Renal cortex interstitium (tissue), 15 donors: ENCODE data around the gene H2AZ2. TPM values are rescaled to one million over a fixed set of nuclear protein-coding genes. Genes with fewer than 3 reads are reported as not detected.

Experiments used
- DNase-seq, 11 donors: peaks; one replicate each; pipeline ENCODE4 v3.0.0-alpha.2; 2013; ENCODE audit warnings: low read depth in 9 of 11, low spot score in 4 of 11; ENCODE audit errors: extremely low read depth in 1 of 11
- long read RNA-seq, 16 experiments: transcript quantifications; one replicate each; lab custom pipeline, GENCODE V29; 2026
- polyA plus RNA-seq, 3 donors: library from polyadenylated mRNA; unstranded; fragments of 120-200 nt; gene quantifications; one replicate each; pipeline ENCODE4 v1.2.1, GENCODE V29; 2013; ENCODE audit not compliant: insufficient read length in 3 of 3

The H2AZ2 gene
- 100 to 1,000 TPM; 221 to 277 (median 254) TPM for polyA plus RNA-seq
- long read RNA-seq, donor 1, transcript H2AFV-202 (5 exons, 752 nt), result major isoform, 44 of 98 reads
- long read RNA-seq, donor 1, partial matches to known transcripts, result 45 of 98 reads
- long read RNA-seq, donor 1, other reads (novel, unspliced or antisense), result 0 of 98 reads
- long read RNA-seq, donor 2, transcript H2AFV-202 (5 exons, 752 nt), result major isoform, 52 of 93 reads
- long read RNA-seq, donor 2, partial matches to known transcripts, result 33 of 93 reads
- long read RNA-seq, donor 2, other reads (novel, unspliced or antisense), result 0 of 93 reads
- long read RNA-seq, donor 3, transcript H2AFV-202 (5 exons, 752 nt), result major isoform, 79 of 117 reads
- long read RNA-seq, donor 3, partial matches to known transcripts, result 28 of 117 reads
- long read RNA-seq, donor 3, other reads (novel, unspliced or antisense), result 0 of 117 reads
- long read RNA-seq, donor 4, transcript H2AFV-207 (4 exons, 1,041 nt), result minor isoform, 8 of 58 reads
- long read RNA-seq, donor 4, transcript H2AFV-202 (5 exons, 752 nt), result major isoform, 35 of 58 reads
- long read RNA-seq, donor 4, partial matches to known transcripts, result 6 of 58 reads
- long read RNA-seq, donor 4, other reads (novel, unspliced or antisense), result 0 of 58 reads
- long read RNA-seq, donor 5, result 0 reads
- long read RNA-seq, donor 6, transcript H2AFV-207 (4 exons, 1,041 nt), result minor isoform, 6 of 153 reads
- long read RNA-seq, donor 6, transcript H2AFV-202 (5 exons, 752 nt), result major isoform, 61 of 153 reads
- long read RNA-seq, donor 6, partial matches to known transcripts, result 80 of 153 reads
- long read RNA-seq, donor 6, other reads (novel, unspliced or antisense), result 0 of 153 reads
- long read RNA-seq, donor 7, transcript H2AFV-204 (4 exons, 687 nt), result minor isoform, 5 of 139 reads
- long read RNA-seq, donor 7, transcript H2AFV-202 (5 exons, 752 nt), result major isoform, 76 of 139 reads
- long read RNA-seq, donor 7, partial matches to known transcripts, result 46 of 139 reads
- long read RNA-seq, donor 7, other reads (novel, unspliced or antisense), result 5 of 139 reads
- long read RNA-seq, donor 8, result 0 reads
- long read RNA-seq, donor 9, transcript H2AFV-202 (5 exons, 752 nt), result major isoform, 65 of 97 reads
- long read RNA-seq, donor 9, partial matches to known transcripts, result 30 of 97 reads
- long read RNA-seq, donor 9, other reads (novel, unspliced or antisense), result 0 of 97 reads
- long read RNA-seq, donor 10, transcript H2AFV-202 (5 exons, 752 nt), result major isoform, 58 of 113 reads
- long read RNA-seq, donor 10, partial matches to known transcripts, result 42 of 113 reads
- long read RNA-seq, donor 10, other reads (novel, unspliced or antisense), result 0 of 113 reads
- long read RNA-seq, donor 11, transcript H2AFV-202 (5 exons, 752 nt), result major isoform, 33 of 55 reads
- long read RNA-seq, donor 11, partial matches to known transcripts, result 15 of 55 reads
- long read RNA-seq, donor 11, other reads (novel, unspliced or antisense), result 0 of 55 reads
- long read RNA-seq, donor 12, transcript H2AFV-202 (5 exons, 752 nt), result major isoform, 26 of 65 reads
- long read RNA-seq, donor 12, partial matches to known transcripts, result 34 of 65 reads
- long read RNA-seq, donor 12, other reads (novel, unspliced or antisense), result 0 of 65 reads
- long read RNA-seq, donor 13, result 0 reads
- long read RNA-seq, donor 14, transcript H2AFV-204 (4 exons, 687 nt), result minor isoform, 6 of 94 reads
- long read RNA-seq, donor 14, transcript H2AFV-202 (5 exons, 752 nt), result major isoform, 58 of 94 reads
- long read RNA-seq, donor 14, partial matches to known transcripts, result 22 of 94 reads
- long read RNA-seq, donor 14, other reads (novel, unspliced or antisense), result 0 of 94 reads
- long read RNA-seq, donor 15, transcript H2AFV-202 (5 exons, 752 nt), result major isoform, 29 of 40 reads
- long read RNA-seq, donor 15, partial matches to known transcripts, result 5 of 40 reads
- long read RNA-seq, donor 15, other reads (novel, unspliced or antisense), result 0 of 40 reads
- long read RNA-seq, donor 16, transcript H2AFV-207 (4 exons, 1,041 nt), result minor isoform, 13 of 270 reads
- long read RNA-seq, donor 16, transcript H2AFV-203 (4 exons, 596 nt), result minor isoform, 8 of 270 reads
- long read RNA-seq, donor 16, transcript H2AFV-202 (5 exons, 752 nt), result major isoform, 161 of 270 reads
- long read RNA-seq, donor 16, transcript H2AFV-204 (4 exons, 687 nt), result minor isoform, 17 of 270 reads
- long read RNA-seq, donor 16, partial matches to known transcripts, result 53 of 270 reads
- long read RNA-seq, donor 16, other reads (novel, unspliced or antisense), result 10 of 270 reads

GRCh38 chr7:44847920-44848634, at the start of gene H2AZ2:
TSS of gene H2AZ2 (minus strand) at chr7:44848087. CDS start at chr7:44847971, 116 bp downstream.
- peak; percentile 99 to 100 (median 100) for DNase-seq

DNA sequence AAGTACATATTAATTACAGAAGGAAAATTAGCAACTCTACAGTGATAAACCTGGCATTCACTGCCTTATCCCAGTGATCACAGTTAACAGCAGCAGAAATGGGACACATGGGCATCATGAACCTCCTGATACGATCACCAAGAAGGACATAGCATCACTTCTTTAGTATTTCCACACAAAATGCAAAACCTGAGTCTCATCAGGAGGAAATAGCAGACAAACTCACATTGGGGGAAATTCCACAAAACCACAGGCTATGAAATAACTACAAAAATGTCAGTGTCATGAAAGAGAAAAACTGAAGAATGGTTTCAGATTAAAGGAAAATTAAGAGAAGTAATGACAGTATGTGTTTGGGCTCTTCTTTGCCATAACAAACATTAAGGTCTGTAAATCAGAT, 49.4 kb upstream of the H2AZ2 start:
- DNase-seq, result no peak

- no peak for DNase-seq
These were observed 47.1 kb upstream of the H2AZ2 start for GRCh38 chr7:44894888-44895580.

- no peak for DNase-seq
These were observed 45.9 kb upstream of the H2AZ2 start for GRCh38 chr7:44893710-44894234.

GRCh38 chr7:44891791-44892190, 43.9 kb upstream of the H2AZ2 start:
- no peak for DNase-seq

DNA sequence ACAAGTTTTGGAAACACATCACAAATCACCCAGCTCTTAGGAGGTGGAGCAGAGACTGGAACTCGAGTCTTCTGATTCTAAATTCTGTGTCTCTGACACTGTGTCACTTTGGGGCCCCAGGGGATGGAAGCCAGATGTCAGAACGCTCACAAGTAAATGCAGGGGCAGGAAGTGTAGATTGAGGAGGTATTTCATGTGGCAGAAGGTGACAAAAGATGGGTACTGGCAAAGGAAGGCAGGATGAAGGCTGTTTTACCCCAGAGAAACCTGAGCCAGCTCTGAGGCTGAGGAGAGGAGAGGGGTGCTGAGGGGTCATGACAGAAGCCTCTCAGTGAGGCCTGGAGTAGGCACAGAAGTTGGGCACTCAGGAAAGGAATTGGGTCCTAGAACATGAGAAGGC, 43.5 kb upstream of the H2AZ2 start:
- no peak for DNase-seq

DNA sequence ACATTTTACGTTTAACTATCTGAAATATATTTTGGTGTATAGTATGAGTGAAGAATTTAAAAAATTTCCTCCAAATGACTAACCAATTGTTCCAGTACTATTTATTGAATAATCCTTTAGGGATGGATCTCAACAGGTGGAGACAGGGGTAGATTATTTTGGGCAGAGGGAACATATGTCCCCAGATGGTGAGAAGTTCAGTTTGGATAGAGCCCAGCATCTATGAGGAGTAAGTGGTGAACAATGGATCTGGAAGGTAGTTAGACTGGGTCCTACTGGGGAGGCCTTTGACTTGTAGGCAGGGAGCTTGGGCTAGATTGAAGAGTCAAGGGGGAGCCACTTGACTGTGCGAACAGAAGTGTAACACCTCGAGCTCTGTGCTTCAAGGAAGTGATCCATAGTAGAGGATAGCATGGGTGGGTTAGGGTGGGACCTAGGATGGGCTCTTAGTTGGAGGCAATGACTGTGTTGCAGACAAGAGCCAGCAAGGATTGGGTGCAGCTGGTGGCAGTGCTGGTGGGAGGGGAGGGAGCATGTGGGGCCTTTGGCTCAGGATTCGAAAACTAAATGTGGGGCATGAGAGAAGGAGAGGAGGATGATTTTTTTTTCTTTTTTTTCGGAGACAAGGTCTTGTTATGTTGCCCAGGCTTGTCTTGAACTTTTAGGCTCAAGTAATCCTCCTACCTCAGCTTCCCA, 41.3 kb upstream of the H2AZ2 start:
- no peak for DNase-seq

DNA sequence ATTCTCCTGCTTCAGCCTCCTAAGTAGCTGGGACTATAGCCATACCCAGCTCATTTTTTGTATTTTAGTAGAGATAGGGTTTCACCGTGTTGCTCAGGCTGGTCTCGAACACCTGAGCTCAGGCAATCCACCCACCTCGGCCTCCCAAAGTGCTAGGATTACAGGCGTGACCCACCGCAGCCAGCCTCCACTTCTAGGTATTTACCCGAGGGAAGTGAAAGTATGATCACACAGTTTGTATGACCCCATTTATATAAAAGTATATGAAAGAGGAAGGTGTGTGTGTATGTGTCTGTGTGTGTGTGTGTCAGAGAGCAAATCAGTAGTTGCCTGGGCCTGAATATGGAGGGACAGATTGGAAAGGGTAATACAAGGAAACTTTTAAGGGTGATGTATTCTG, 39.4 kb upstream of the H2AZ2 start:
- DNase-seq, result no peak

DNA sequence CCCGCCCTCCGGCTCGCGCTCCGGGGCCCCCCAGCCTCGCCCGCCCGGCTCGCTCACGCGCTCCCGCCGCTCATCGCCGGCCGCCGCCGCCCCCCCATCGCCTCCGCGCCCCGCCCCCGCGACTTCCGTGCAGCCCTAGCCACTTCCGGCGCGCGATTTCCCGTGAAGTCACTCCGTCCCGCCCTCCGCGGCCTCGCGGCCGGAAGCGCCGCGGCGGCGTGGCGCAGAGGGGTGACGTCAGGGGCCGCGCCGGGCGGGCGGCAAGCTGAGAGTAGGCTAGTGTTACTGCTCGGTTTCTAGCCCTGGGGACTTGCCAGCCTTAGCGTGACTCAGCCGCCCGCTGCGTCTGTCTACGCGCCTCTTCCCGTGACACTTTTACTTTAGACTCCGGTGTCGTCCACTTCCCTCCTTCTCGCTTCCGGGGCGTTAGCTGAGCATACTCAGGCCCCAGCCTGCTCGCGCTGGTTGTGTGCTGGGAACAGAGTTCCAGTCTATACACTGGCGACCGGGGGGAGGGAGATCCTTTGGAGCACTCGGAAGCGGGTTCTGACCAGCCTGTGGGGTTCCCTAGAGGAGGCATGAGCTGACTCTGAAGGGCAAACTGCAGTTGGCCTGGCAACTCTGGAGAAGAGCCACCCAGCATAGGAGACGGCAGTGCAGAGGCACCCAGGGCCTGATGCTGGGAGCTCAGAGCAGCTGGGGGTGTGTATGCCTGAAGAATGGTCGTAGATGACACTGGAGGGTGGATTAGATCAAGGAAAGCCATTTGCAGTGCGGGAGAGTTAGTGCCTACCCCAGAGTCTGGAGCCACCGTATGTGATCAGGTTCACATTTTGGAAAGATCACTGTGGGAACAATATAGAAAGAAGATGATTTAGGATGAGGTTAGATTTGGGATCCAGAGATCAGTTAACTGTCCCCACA, 37.8 kb upstream of the H2AZ2 start, which contains the start of gene PURB:
Gene PURB, minus strand, starts transcription at position 137 of the 924 bp plus-strand sequence. CDS start 182 bp downstream, outside the sequence.
- peak; percentile 85 to 94 (median 89) for DNase-seq

DNA sequence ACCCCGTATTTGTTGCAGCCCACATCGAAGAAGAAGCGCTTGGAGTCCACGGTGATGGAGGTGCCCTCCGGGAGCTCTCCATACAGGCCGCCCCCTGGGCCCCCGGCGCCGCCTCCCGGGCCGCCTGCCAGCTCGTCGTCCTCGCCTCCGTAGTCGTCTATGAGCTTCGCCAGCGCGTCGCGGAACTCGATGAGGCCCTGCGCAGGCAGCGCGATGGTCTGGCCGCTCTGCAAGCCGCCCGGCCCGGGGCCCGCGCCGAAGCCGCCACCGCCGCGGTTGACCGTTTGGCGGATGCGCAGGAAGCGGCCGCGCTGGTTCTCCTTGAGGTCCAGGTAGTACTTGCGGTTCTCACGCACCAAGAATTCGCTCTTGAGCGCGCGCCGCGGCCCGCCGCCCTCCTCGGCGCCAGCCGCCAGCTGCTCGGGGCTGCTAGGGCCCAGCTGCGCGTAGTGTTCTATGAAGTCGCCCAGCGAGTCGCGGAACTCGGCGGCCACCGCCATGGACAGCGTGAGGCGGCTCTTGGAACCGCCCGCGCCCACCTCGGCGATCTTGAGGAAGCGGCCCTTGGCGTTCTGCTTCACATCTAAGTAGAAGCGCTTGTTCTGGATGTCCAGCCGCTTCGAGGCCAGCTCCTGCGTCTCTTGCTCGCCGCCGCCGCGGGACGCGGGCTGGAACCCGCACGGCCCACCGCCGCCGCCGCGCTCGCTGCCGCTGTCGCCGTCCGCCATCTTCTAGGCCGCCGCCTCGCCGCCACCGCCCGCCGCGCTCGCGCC, 36.9 kb upstream of the H2AZ2 start:
- DNase-seq, result peak in 9 of 11 donors; percentile 14 to 49 (median 29)

GRCh38 chr7:44883961-44884620, 36.2 kb upstream of the H2AZ2 start:
- DNase-seq, result peak in 1 of 11 donors; percentile 2

GRCh38 chr7:44882899-44883298, 35.0 kb upstream of the H2AZ2 start:
- DNase-seq, result no peak

- DNase-seq, result peak in 1 of 11 donors; percentile 6
These were observed 33.7 kb upstream of the H2AZ2 start for GRCh38 chr7:44881610-44882009.
